ENCODE results near the gene DGKZ.

Gene DGKZ

GRCh38 chr11:46374815-46375214, 27.6 kb downstream of the DGKZ start:
- TF ChIP-seq GATA2 (IDR thresholded peaks at IDR 0.05; ENCODE audit: low read depth, low read length) (no peak), GATA3 (IDR thresholded peaks at IDR 0.05; ENCODE audit: low read depth, low read length) (no peak)

DNA sequence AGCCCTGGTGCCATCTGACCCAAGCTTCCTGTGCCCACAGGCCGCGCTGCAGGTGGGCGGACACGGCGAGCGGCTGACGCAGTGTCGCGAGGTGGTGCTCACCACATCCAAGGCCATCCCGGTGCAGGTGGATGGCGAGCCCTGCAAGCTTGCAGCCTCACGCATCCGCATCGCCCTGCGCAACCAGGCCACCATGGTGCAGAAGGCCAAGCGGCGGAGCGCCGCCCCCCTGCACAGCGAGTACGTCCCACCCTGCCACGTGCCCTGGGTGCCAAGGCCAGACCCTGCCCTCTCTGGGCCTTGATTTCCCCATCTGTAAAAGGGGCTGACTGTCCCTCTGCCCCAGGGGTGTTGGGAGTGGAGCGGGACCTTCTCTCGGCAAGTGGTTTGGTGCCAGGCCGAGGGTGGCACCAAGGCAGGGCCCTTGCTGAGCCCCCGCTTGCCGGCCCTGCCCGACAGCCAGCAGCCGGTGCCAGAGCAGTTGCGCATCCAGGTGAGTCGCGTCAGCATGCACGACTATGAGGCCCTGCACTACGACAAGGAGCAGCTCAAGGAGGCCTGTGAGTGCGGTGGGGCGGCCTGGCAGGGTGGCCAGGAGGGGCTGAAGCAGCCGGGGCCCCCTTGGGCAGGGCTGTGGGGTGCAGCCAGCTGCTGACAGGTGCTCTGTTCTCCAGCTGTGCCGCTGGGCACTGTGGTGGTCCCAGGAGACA, 28.3 kb downstream of the DGKZ start:
- TF ChIP-seq GATA3 (IDR thresholded peaks at IDR 0.05; ENCODE audit: low read depth, low read length) = no peak
- no peak for TF ChIP-seq GATA2 (IDR thresholded peaks at IDR 0.05; ENCODE audit: low read depth, low read length)

GRCh38 chr11:46376258-46377050, 29.2 kb downstream of the DGKZ start:
- TF ChIP-seq GATA2 (IDR thresholded peaks at IDR 0.05; ENCODE audit: low read depth, low read length) = no peak
- no peak for TF ChIP-seq GATA3 (IDR thresholded peaks at IDR 0.05; ENCODE audit: low read depth, low read length)

GRCh38 chr11:46377290-46377689, 30.0 kb downstream of the DGKZ start:
- TF ChIP-seq GATA3 (IDR thresholded peaks at IDR 0.05; ENCODE audit: low read depth, low read length) (no peak), GATA2 (IDR thresholded peaks at IDR 0.05; ENCODE audit: low read depth, low read length) (no peak)

DNA sequence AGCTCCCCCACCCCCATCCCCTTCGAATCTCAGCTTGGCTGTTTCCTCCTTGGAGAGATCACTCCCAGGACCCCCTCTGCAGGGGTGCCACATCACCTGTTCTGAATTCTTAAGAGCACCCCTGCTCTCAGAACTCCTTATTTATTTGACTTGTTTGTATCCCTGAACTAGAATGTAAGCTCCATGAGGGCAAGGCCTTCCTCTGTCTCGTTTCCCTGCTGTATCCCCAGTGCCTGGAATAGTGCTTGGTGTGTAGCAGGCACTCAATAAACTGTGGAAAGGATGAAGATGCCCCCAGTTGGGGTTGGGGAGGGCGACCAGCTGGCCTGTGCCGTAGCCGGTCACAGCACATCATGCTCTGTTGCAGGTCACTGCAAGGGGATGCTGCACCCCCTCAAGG, 30.6 kb downstream of the DGKZ start:
- TF ChIP-seq GATA2 (IDR thresholded peaks at IDR 0.05; ENCODE audit: low read depth, low read length) (no peak), GATA3 (IDR thresholded peaks at IDR 0.05; ENCODE audit: low read depth, low read length) (no peak)

DNA sequence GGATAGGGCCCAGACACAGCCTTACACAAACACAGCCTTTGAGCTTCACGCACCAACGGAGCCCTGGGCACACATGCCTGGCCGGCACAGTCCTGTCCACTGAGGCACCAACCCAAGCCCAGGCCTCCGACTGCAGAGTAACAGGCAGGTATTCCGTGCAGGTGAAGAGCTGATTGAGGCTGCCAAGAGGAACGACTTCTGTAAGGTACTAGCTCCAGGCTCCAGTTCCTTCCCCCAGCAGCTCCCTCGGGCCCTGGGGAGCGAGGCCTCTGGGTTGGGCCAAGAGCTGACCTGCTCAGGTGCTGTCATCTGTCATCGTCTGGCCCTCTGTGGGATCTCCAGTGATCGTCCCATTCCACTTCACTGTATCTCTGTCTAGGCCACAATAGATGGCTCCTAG, 31.0 kb downstream of the DGKZ start:
- TF ChIP-seq GATA2 (IDR thresholded peaks at IDR 0.05; ENCODE audit: low read depth, low read length) (no peak), GATA3 (IDR thresholded peaks at IDR 0.05; ENCODE audit: low read depth, low read length) (no peak)

DNA sequence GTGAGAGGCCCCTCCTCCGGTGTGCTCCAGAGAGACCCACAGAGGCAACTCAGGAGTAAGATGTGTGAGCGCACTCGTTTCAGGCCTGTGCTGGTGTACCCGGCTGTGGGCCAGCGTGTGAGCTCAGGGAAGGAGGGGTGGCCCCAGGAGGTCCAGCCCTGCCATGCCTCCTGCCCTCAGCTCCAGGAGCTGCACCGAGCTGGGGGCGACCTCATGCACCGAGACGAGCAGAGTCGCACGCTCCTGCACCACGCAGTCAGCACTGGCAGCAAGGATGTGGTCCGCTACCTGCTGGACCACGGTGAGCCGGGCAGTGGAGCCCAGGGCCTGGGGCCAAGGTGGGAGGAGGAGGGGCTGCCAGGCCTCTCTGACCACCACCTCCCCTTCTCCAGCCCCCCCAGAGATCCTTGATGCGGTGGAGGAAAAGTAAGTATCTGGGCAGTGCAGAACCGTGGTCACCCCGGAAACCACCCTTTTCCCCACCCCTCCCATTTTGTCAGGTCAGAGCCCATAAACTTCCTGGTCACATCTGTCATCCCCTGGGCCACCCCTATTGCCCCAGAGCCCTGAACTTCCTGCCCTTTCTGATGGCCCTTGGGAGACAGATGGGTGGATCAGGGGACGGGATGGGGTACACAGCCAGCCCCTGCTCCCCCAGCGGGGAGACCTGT, 31.7 kb downstream of the DGKZ start:
- TF ChIP-seq GATA3 (IDR thresholded peaks at IDR 0.05; ENCODE audit: low read depth, low read length) (no peak), GATA2 (IDR thresholded peaks at IDR 0.05; ENCODE audit: low read depth, low read length) (no peak)

DNA sequence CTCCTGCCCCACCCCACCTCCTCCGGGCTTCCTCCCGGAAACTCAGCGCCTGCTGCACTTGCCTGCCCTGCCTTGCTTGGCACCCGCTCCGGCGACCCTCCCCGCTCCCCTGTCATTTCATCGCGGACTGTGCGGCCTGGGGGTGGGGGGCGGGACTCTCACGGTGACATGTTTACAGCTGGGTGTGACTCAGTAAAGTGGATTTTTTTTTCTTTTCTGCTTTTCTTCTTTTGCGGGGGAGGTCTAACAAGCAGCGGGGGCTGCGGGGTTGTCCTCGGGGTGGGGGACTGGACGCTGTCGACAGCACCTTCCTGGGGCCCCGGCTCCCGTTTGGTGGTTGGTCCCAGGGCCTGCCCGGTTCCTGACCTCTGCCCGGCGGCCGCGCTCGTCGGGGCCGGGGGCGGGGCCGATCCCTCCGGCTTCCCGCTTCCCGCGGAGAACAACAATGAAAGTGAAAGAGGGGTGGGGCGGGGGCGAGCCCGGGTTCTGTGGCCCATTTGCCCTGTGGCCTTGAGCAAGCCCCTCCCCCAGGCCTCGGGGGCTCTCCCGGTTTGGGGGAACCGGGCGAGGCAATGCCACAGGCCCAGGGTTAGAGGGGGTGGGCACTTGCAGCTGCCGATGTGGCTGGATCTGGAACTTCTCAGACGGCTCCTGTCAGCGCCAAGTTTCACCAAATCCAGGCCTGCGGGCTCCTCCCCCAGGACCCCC, 33.2 kb downstream of the DGKZ start:
- TF ChIP-seq GATA2 (IDR thresholded peaks at IDR 0.05; ENCODE audit: low read depth, low read length) = no peak
- no peak for TF ChIP-seq GATA3 (IDR thresholded peaks at IDR 0.05; ENCODE audit: low read depth, low read length)

GRCh38 chr11:46381048-46381818, 34.0 kb downstream of the DGKZ start, which contains the start of gene MDK:
TSS of gene MDK (plus strand) at chr11:46381669. CDS start at chr11:46382058, 389 bp downstream.
- TF ChIP-seq GATA2 (IDR thresholded peaks at IDR 0.05; ENCODE audit: low read depth, low read length) = no peak
- no peak for TF ChIP-seq GATA3 (IDR thresholded peaks at IDR 0.05; ENCODE audit: low read depth, low read length)

DNA sequence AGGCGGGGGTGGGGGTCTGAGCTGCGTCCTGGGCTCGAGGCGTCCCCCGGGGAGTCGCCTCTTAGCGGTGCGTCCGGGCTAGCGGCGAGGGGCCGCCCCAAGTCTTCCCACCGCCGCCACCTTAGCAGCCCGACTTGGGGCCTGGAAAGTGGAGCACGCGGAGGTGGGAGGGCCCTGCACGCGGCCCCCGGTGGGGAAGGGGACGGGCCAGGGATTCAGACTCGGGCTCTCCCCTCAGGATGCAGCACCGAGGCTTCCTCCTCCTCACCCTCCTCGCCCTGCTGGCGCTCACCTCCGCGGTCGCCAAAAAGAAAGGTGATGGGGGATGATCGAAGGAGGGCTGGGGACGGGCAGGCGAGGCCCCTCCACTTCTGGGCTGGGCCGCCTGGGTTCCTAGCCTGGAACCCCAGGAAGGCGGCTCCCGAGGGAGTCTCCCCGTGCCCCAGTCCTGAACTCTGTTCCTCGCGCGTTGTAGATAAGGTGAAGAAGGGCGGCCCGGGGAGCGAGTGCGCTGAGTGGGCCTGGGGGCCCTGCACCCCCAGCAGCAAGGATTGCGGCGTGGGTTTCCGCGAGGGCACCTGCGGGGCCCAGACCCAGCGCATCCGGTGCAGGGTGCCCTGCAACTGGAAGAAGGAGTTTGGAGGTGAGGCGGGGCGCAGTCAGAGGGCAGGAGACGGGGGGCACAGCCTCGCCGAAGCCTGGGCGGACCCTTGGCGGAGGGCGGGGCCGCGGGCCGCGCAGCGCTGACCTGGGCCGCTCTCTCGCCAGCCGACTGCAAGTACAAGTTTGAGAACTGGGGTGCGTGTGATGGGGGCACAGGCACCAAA, 34.8 kb downstream of the DGKZ start:
- TF ChIP-seq GATA3 (IDR thresholded peaks at IDR 0.05; ENCODE audit: low read depth, low read length) = no peak
- TF ChIP-seq GATA2 (IDR thresholded peaks at IDR 0.05; ENCODE audit: low read depth, low read length) = no peak

DNA sequence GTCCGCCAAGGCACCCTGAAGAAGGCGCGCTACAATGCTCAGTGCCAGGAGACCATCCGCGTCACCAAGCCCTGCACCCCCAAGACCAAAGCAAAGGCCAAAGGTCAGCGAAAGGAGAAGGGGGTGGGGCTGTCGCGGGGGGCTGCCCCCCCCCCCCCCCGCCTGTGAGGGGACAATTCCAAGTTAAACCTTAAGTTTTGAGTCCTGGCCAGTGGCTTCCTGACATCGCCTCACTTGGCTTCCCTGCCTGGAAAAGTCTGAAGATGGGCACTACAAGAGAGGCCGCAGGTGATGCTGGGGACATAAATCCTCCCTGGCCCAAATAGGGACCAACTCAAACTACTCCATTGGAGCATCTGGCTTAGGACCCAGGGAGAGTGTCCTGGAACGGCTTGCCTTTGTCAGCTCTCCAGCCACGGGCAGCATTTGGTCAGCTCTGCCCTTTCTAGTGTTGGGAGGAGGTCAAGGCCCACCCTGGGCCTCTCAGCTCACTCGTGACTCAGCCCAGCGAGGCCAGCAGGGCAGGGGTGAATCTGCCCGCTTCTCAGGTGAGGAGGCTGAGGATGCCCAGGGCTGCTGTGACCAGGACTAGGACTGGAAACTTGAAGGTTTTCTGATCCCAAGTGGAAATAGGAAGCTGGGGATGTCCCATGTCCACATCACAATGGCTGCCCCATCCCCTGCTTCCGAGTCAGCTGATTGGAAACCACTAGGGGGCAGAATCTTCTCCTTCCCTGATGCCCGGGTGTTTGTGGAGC, 35.6 kb downstream of the DGKZ start:
- no peak for TF ChIP-seq GATA3 (IDR thresholded peaks at IDR 0.05; ENCODE audit: low read depth, low read length)
- no peak for TF ChIP-seq GATA2 (IDR thresholded peaks at IDR 0.05; ENCODE audit: low read depth, low read length)

- TF ChIP-seq GATA3 (IDR thresholded peaks at IDR 0.05; ENCODE audit: low read depth, low read length) = no peak
- no peak for TF ChIP-seq GATA2 (IDR thresholded peaks at IDR 0.05; ENCODE audit: low read depth, low read length)
Observed at GRCh38 chr11:46383404-46383758, 36.1 kb downstream of the DGKZ start.

Data from SH-SY5Y (cell line).